SK-N-SH (cell line): ENCODE results near the gene ALB. TPM values are rescaled to one million over a fixed set of nuclear protein-coding genes. Genes with fewer than 3 reads are reported as not detected.

Experiments
- CTCF ChIA-PET: fragments of 300-600, 350-600 bp; formaldehyde crosslinking; extraction: SDS; loops from one replicate; lab custom pipeline; 2021; lab: Yijun Ruan, JAX
- POLR2A ChIA-PET: fragments of 350-600 bp; sonication (Branson Sonifier 250); formaldehyde crosslinking; extraction: SDS; loops from one replicate; lab custom pipeline; 2020; ENCODE audit warnings: antibody characterized with exemption, inconsistent platforms; lab: Yijun Ruan, JAX
- DNase-seq: peaks from one replicate; pipeline ENCODE4 v3.0.0; 2012
- H2AFZ ChIP-seq: fragments of 200-600 bp; sonication (generic); 2 replicates; pipeline ENCODE4 v1.8.1; 2016; ENCODE audit warnings: antibody characterized with exemption, mild to moderate bottlenecking, low read depth
- H3F3A ChIP-seq: fragments of 200-600 bp; sonication (generic); replicated peaks from 2 replicates; pipeline ENCODE3; 2016; ENCODE audit warnings: antibody characterized with exemption, mild to moderate bottlenecking; ENCODE audit not compliant: insufficient read depth
- H3K27ac ChIP-seq, 2 experiments: fragments of 200-500 bp in 1 of 2; fragments of 200-600 bp in 1 of 2; sonication (Bioruptor generic) in 1 of 2; sonication (generic), shearing (Covaris generic) in 1 of 2; 2 replicates each; pipeline versions ENCODE4 v1.5.1 to v1.6.1; 2014 to 2016; ENCODE audit warnings: low read depth in 2 of 2, inconsistent platforms in 1 of 2, low read length in 1 of 2, mild to moderate bottlenecking in 1 of 2, mixed read lengths in 1 of 2
- H3K27me3 ChIP-seq: fragments of 200-600 bp; sonication (generic), shearing (Covaris generic); 2 replicates; pipeline ENCODE4 v1.6.1; 2016; ENCODE audit warnings: mixed run types; ENCODE audit not compliant: insufficient read depth
- H3K36me3 ChIP-seq, 2 experiments: fragments of 200-500 bp in 1 of 2; fragments of 200-600 bp in 1 of 2; sonication (Bioruptor generic) in 1 of 2; sonication (generic) in 1 of 2; replicated peaks in 1 of 2; 2 replicates each; pipeline versions ENCODE3 to v1.5.1; 2014 to 2016; ENCODE audit warnings: low read length in 1 of 2, mild to moderate bottlenecking in 1 of 2; ENCODE audit not compliant: insufficient read depth in 2 of 2, control insufficient read depth in 1 of 2
- H3K4me1 ChIP-seq, 2 experiments: fragments of 200-500 bp in 1 of 2; fragments of 200-600 bp in 1 of 2; sonication (Bioruptor generic) in 1 of 2; sonication (generic), shearing (Covaris generic) in 1 of 2; 2 replicates each; pipeline versions ENCODE4 v1.5.1 to v1.6.1; 2014 to 2016; ENCODE audit warnings: low read depth in 1 of 2, low read length in 1 of 2, mixed run types in 1 of 2; ENCODE audit not compliant: insufficient read depth in 2 of 2, control insufficient read depth in 1 of 2
- H3K4me2 ChIP-seq: fragments of 200-600 bp; sonication (generic), shearing (Covaris generic); 2 replicates; pipeline ENCODE4 v1.6.1; 2017; ENCODE audit warnings: mixed run types
- H3K4me3 ChIP-seq, 2 experiments: fragments of 200-500 bp in 1 of 2; fragments of 200-600 bp in 1 of 2; sonication (Bioruptor generic) in 1 of 2; sonication (generic), shearing (Covaris generic) in 1 of 2; 2 replicates each; pipeline versions ENCODE4 v1.5.1 to v1.8.1; 2014 to 2016; ENCODE audit warnings: low read depth in 2 of 2, inconsistent platforms in 1 of 2, low read length in 1 of 2, mild to moderate bottlenecking in 1 of 2, mixed read lengths in 1 of 2, moderate library complexity in 1 of 2
- H3K79me2 ChIP-seq: fragments of 200-600 bp; sonication (generic); 2 replicates; pipeline ENCODE4 v1.8.1; 2017; ENCODE audit warnings: mild to moderate bottlenecking; ENCODE audit not compliant: insufficient read depth
- H3K9ac ChIP-seq: fragments of 200-600 bp; sonication (generic); 2 replicates; pipeline ENCODE4 v1.6.1; 2017; ENCODE audit warnings: mixed run types
- H3K9me2 ChIP-seq: fragments of 200-600 bp; sonication (generic); 2 replicates; pipeline ENCODE4 v1.6.1; 2017; ENCODE audit warnings: mixed run types
- H3K9me3 ChIP-seq: fragments of 200-600 bp; sonication (generic); 2 replicates; pipeline ENCODE4 v1.6.1; 2017; ENCODE audit warnings: mixed run types, mild to moderate bottlenecking, moderate library complexity
- H4K20me1 ChIP-seq: fragments of 200-600 bp; sonication (generic); 2 replicates; pipeline ENCODE4 v1.6.1; 2017; ENCODE audit warnings: mild to moderate bottlenecking, mixed run types; ENCODE audit not compliant: insufficient read depth
- CHD2 ChIP-seq: fragments of 150-350 bp; IDR thresholded peaks from 2 replicates; pipeline ENCODE4 v1.6.1; 2018; ENCODE audit warnings: low read length; ENCODE audit not compliant: partially characterized antibody
- EP300 ChIP-seq, 2 experiments: IDR thresholded peaks; 2 replicates each; pipeline versions ENCODE4 v1.4.0 to v1.6.1; 2012; ENCODE audit warnings: borderline replicate concordance in 1 of 2, low read depth in 1 of 2, low read length in 1 of 2
- EZH2phosphoT487 ChIP-seq: fragments of 200-600 bp; sonication (generic); IDR thresholded peaks from 2 replicates; pipeline ENCODE4 v1.6.1; 2017; ENCODE audit warnings: low read depth, mixed run types, mild to moderate bottlenecking, antibody characterized with exemption, moderate library complexity, borderline replicate concordance
- FOSL2 ChIP-seq: IDR thresholded peaks from 2 replicates; pipeline ENCODE4 v1.4.0; 2012; ENCODE audit warnings: low read depth, mild to moderate bottlenecking, moderate library complexity, borderline replicate concordance
- GABPA ChIP-seq: IDR thresholded peaks from 2 replicates; pipeline ENCODE4 v1.4.0; 2012; ENCODE audit warnings: low read depth, mild to moderate bottlenecking
- JUND ChIP-seq: IDR thresholded peaks from 2 replicates; pipeline ENCODE4 v1.4.0; 2012
- MEF2A ChIP-seq: IDR thresholded peaks from 2 replicates; pipeline ENCODE4 v1.4.0; 2012; ENCODE audit warnings: low read depth, borderline replicate concordance
- RAD21 ChIP-seq: IDR thresholded peaks from 2 replicates; pipeline ENCODE4 v1.6.1; 2012; ENCODE audit warnings: mild to moderate bottlenecking, low read length
- RCOR1 ChIP-seq: fragments of 150-350 bp; IDR thresholded peaks from 2 replicates; pipeline ENCODE4 v1.6.1; 2017; ENCODE audit warnings: antibody characterized with exemption, low read length
- SIN3A ChIP-seq: IDR thresholded peaks from 2 replicates; pipeline ENCODE4 v1.6.1; 2012; ENCODE audit warnings: low read depth, mild to moderate bottlenecking, low read length, moderate library complexity, borderline replicate concordance
- TAF1 ChIP-seq: IDR thresholded peaks from 2 replicates; pipeline ENCODE4 v1.6.1; 2012; ENCODE audit warnings: low read depth, mild to moderate bottlenecking, low read length, moderate library complexity, borderline replicate concordance
- WGBS: methylation state at CpG from one replicate; pipeline ENCODE4 v1.1.6; 2017; ENCODE audit warnings: low lambda C conversion rate; 5-methylcytosine and 5-hydroxymethylcytosine counted together
- polyA plus RNA-seq, 3 experiments: library from polyadenylated mRNA; depleted of rRNA; stranded (reverse); fragments of >200 nt; gene quantifications; 2 replicates each; pipeline ENCODE4 v1.2.3, GENCODE V29; 2012
- TF ChIP-seq, protein P1 (sequence below): fragments of 150-350 bp; IDR thresholded peaks from 2 replicates; pipeline ENCODE4 v1.6.1; 2016; ENCODE audit warnings: mild to moderate bottlenecking, low read depth, low read length
- TF ChIP-seq, protein P2 (sequence below): fragments of 200-600 bp; sonication (generic); IDR thresholded peaks from 2 replicates; pipeline ENCODE4 v1.6.1; 2017; ENCODE audit warnings: antibody characterized with exemption, mild to moderate bottlenecking, moderate library complexity
- TF ChIP-seq, protein P3 (sequence below): IDR thresholded peaks from 2 replicates; pipeline ENCODE4; 2012

ALB gene
- polyA plus RNA-seq, 1 of the 3 experiments (the other 2 are of a cell fraction) = not detected

DNA sequence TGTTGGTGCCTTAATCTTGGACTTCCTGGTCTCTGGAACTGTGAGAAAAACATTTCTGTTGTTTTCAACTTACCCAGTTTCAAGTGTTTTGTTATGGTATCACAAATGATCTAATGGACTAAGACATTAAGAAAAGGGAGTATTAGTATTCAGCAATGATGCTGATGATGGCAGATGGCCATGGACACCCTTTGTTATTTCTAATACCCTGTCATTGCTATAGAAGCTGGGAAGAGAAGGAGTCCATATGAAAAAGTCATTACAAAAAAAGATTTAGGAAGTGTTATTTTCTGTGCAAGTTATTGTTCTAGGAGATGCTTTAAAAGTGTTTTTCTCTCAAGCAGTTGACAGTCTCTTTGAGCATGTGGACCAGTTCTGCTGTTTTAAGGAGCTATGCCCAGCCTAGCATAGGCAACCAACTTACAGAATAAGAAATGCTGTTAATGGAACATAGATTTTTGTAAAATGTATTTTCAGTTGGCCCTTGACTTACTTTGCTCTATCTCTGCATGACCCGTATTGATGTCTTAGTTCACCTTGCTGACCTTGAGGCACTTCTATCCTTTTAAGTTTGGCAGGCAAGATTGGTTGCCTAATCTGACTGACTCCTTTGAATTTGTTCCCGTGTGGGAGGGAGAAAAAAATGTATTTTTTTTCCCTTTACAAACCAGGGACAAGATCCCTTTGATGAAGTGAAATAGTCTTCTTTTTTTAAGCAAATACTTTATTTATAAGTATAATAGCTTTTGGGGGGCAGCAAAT lies 25.9 kb downstream of the ALB start (continued):
- TF ChIP-seq, protein P1, sequence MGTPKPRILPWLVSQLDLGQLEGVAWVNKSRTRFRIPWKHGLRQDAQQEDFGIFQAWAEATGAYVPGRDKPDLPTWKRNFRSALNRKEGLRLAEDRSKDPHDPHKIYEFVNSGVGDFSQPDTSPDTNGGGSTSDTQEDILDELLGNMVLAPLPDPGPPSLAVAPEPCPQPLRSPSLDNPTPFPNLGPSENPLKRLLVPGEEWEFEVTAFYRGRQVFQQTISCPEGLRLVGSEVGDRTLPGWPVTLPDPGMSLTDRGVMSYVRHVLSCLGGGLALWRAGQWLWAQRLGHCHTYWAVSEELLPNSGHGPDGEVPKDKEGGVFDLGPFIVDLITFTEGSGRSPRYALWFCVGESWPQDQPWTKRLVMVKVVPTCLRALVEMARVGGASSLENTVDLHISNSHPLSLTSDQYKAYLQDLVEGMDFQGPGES = no peak

DNA sequence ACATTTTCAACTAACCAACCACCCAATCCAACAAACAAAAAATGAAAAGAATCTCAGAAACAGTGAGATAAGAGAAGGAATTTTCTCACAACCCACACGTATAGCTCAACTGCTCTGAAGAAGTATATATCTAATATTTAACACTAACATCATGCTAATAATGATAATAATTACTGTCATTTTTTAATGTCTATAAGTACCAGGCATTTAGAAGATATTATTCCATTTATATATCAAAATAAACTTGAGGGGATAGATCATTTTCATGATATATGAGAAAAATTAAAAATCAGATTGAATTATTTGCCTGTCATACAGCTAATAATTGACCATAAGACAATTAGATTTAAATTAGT lies 27.7 kb downstream of the ALB start:
- Histone ChIP-seq H3K27ac (no peak overlapping the region), H3K9ac (no peak overlapping the region), H2AFZ (no peak overlapping the region), H3K9me2 (no peaks in the 10 kb centered on the region), H3K9me3 (no peaks in the 10 kb centered on the region), H3K79me2 (no peaks in the 10 kb centered on the region), H3K4me2 (no peak overlapping the region), H3K4me3 (no peak overlapping the region), H3F3A (no peaks in the 10 kb centered on the region), H3K4me1 (no peaks in the 10 kb centered on the region), H4K20me1 (no peaks in the 10 kb centered on the region), H3K27me3 (peaks cover 6% of the 10 kb centered on the region; the same call in 1 of the 2 replicates), H3K36me3 (no peaks in the 10 kb centered on the region)
- TF ChIP-seq EZH2phosphoT487 (no peak), RCOR1 (no peak), EP300 (IDR thresholded peaks at IDR 0.05; ENCODE audit: borderline replicate concordance in 1 of 2, low read depth in 1 of 2, low read length in 1 of 2) (no peak), FOSL2 (no peak), TAF1 (no peak), SIN3A (no peak)
- ChIA-PET POLR2A (no interaction called here), CTCF (interaction anchor here (1.0 to 1.3 kb wide), 2 partner anchors 14 to 121 kb away, joined by 3 to 5 read pairs; no protein-coding TSS in a partner anchor)
- no peak for DNase-seq
- WGBS = 5% methylated on average over 1 of the region's 1 CpG

DNA sequence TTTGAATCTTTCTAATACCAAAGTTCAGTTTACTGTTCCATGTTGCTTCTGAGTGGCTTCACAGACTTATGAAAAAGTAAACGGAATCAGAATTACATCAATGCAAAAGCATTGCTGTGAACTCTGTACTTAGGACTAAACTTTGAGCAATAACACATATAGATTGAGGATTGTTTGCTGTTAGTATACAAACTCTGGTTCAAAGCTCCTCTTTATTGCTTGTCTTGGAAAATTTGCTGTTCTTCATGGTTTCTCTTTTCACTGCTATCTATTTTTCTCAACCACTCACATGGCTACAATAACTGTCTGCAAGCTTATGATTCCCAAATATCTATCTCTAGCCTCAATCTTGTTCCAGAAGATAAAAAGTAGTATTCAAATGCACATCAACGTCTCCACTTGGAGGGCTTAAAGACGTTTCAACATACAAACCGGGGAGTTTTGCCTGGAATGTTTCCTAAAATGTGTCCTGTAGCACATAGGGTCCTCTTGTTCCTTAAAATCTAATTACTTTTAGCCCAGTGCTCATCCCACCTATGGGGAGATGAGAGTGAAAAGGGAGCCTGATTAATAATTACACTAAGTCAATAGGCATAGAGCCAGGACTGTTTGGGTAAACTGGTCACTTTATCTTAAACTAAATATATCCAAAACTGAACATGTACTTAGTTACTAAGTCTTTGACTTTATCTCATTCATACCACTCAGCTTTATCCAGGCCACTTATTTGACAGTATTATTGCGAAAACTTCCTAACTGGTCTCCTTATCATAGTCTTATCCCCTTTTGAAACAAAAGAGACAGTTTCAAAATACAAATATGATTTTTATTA lies 28.3 kb downstream of the ALB start:
- Histone ChIP-seq H3K27me3 (peaks cover 6% of the 10 kb centered on the region; the same call in 1 of the 2 replicates), H3K79me2 (no peaks in the 10 kb centered on the region), H3F3A (no peaks in the 10 kb centered on the region), H4K20me1 (no peaks in the 10 kb centered on the region), H3K9me2 (no peaks in the 10 kb centered on the region), H3K4me2 (no peak overlapping the region), H3K4me3 (no peak overlapping the region), H2AFZ (no peak overlapping the region), H3K4me1 (no peaks in the 10 kb centered on the region), H3K36me3 (no peaks in the 10 kb centered on the region), H3K27ac (no peak overlapping the region), H3K9ac (no peak overlapping the region), H3K9me3 (no peaks in the 10 kb centered on the region)
- DNase-seq = no peak
- WGBS = 2% methylated on average over 5 of the region's 5 CpGs
- ChIA-PET CTCF (interaction anchor here (0.6 to 3.7 kb wide), 6 partner anchors 8 to 1274 kb away, joined by 3 to 17 read pairs (median 3); no protein-coding TSS in a partner anchor), POLR2A (no interaction called here)
- TF ChIP-seq GABPA (no peak), JUND (no peak), MEF2A (no peak), TAF1 (no peak), CHD2 (no peak), RAD21 (no peak), FOSL2 (no peak), RCOR1 (no peak)
- TF ChIP-seq, protein P2, sequence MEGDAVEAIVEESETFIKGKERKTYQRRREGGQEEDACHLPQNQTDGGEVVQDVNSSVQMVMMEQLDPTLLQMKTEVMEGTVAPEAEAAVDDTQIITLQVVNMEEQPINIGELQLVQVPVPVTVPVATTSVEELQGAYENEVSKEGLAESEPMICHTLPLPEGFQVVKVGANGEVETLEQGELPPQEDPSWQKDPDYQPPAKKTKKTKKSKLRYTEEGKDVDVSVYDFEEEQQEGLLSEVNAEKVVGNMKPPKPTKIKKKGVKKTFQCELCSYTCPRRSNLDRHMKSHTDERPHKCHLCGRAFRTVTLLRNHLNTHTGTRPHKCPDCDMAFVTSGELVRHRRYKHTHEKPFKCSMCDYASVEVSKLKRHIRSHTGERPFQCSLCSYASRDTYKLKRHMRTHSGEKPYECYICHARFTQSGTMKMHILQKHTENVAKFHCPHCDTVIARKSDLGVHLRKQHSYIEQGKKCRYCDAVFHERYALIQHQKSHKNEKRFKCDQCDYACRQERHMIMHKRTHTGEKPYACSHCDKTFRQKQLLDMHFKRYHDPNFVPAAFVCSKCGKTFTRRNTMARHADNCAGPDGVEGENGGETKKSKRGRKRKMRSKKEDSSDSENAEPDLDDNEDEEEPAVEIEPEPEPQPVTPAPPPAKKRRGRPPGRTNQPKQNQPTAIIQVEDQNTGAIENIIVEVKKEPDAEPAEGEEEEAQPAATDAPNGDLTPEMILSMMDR = no peak
- TF ChIP-seq, protein P3, sequence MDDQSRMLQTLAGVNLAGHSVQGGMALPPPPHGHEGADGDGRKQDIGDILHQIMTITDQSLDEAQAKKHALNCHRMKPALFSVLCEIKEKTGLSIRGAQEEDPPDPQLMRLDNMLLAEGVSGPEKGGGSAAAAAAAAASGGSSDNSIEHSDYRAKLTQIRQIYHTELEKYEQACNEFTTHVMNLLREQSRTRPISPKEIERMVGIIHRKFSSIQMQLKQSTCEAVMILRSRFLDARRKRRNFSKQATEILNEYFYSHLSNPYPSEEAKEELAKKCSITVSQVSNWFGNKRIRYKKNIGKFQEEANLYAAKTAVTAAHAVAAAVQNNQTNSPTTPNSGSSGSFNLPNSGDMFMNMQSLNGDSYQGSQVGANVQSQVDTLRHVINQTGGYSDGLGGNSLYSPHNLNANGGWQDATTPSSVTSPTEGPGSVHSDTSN = no peak
